Suppressor macrophage treated with lipopolysaccharide for 4 hours (primary cell): ENCODE results near the gene RHBDF2.

Source experiments
- DNase-seq: peaks from one replicate; pipeline ENCODE4 v3.0.0-alpha.2; 2020

Gene RHBDF2

GRCh38 chr17:76501018-76501826 lies at the start of gene RHBDF2:
Gene RHBDF2, minus strand, starts transcription at chr17:76501423. Its CDS starts 19,899 bp downstream, at chr17:76481524.
- peak; percentile 97 for DNase-seq

DNA sequence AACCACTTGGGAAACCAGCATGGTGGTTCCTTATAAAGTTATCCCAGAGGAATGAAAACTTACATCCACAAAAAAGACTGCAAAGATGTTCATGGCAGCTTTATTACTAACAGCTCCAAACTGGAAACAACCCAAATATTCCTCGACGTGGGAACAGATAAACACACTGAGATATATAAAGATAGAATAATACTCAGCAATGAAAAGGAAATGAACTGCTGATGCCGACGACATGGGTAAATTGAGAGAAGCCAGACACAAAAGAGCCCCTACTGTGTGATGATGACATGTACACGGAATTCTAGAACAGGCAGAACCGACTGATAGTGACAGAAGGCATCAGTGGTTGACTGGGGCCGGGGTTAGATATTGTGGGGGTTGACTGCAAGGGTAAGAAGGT lies 48.3 kb upstream of the RHBDF2 start:
- DNase-seq, result no peak

DNA sequence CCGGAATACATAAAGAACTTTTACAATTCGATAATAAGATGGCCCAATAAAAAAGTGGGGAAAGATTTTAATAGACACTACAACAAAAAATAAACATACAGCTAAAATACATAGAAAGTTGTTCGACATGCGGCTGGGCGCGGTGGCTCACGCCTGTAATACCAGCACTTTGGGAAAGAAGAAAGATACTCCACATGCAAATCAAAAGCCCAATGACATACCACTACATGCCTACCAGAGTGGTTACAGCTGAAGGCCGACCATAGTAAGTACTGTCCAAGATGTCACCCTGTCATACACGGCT lies 47.9 kb upstream of the RHBDF2 start:
- no peak for DNase-seq

DNA sequence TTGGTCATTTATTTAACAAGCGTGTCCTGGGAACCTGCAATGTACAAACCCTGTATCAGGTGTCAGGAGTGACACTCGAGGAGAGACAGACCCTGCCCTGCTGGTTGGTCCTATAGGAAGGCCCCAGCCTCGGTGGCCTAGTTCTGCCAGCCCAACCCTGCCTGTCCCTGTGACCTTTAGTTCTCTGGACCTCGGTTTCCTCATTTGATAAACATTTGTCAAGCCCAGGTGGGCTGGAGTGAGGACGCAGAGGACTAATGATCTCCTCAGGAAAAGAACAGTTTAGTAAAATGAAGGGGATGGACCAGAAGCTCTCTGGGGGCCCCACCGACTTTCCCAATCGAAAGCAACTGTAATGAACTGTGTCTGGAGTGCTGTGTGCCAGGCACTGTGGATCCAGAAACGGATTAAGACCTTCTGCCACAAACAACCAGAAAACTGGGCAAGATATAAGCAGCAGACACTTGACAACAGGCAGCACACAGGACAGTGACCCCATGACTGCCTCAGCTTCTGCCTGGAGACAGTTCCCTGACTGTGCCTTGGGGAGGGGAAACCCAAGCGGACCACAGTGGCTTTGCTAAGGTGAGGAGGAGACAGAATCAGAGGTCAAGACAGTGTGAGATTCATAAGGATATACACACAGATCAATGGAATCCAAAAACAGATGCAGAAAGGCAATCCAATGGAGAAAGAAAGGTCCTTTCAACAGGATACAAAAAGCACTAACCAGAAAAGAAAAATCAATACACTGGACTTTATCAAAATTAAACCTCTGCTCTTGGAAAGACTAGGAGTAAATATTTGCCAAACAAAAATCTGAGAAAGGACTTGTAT lies 47.4 kb upstream of the RHBDF2 start:
- DNase-seq, result no peak

DNA sequence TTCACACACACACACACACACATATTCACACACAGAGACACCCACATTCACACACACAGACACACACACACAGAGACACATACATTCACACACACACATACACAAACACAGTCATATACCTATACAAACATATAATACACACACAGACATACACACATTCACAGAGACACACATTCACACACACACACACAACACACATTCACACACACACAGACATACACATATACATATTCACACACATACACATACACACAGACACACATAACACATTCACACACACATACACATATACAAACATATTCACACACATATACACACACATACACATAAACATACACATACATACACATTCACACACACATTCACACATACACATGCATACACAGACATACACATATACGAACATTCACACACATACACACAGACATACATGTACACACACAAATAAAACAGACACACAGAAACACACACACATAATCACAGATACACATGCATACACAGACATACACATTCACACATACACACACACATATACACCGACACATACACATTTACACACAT lies 46.5 kb upstream of the RHBDF2 start:
- no peak for DNase-seq

GRCh38 chr17:76547183-76547641 lies 46.0 kb upstream of the RHBDF2 start:
- peak; percentile 81 for DNase-seq

DNA sequence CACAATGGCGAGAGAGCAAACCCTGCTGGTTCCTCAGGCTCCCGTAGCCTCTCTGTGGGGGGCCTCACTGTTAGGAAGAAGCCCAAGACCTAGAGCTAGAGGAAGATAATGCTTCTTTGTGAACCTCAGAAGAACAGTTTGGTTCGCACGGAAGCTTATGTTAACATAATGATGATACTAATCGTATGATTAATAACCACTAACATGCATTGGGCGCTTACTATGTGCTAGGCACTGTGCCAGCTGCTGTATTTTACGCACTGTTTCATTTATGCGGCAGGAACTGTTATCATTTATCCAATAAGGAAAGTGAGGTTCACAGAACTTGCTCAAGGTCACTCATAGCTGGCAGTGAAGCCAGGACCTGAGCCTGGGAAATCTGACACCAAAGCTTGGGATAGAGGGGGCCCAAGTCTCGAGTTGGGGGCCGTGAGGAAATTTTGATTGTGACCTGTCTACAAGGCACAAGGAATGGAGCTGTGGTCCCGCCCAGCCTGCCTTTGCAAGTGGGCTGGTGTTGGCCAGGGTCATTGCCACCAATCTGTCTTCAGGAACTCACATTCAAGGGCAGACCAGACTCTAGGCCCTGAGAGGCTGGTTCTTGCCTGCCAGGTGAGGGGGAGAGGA lies 45.4 kb upstream of the RHBDF2 start:
- DNase-seq, result no peak

DNA sequence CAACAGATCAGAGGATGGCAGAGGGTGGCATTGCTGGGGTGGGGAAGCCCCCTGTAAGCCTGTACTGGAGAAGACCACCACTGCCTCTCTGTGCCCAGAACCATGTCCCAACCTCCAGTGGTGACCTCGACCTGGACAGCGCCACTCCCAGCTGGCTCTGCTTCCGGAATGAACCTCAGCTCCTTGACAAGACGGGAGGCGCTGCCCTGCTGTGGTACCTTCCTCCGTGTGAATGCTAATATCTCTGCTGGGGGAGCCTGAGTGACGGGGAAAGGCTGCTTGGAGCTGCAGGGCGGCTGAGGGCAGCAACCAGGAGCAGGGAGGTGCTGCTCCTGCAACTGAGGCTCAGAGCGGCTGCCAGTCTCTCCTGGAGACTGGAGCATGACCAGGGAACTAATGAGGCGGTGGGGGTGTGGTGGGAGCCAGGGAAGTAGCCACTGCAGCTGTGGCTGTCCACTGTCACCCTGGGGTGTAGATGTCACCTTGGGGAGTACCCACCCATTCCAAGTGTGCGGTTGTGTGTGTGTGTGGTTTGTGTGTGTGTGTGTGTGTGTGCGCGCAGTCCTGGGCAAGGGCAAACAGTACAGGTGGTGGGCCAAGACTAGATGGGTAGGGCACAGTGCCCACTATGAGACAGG lies 44.8 kb upstream of the RHBDF2 start:
- no peak for DNase-seq

DNA sequence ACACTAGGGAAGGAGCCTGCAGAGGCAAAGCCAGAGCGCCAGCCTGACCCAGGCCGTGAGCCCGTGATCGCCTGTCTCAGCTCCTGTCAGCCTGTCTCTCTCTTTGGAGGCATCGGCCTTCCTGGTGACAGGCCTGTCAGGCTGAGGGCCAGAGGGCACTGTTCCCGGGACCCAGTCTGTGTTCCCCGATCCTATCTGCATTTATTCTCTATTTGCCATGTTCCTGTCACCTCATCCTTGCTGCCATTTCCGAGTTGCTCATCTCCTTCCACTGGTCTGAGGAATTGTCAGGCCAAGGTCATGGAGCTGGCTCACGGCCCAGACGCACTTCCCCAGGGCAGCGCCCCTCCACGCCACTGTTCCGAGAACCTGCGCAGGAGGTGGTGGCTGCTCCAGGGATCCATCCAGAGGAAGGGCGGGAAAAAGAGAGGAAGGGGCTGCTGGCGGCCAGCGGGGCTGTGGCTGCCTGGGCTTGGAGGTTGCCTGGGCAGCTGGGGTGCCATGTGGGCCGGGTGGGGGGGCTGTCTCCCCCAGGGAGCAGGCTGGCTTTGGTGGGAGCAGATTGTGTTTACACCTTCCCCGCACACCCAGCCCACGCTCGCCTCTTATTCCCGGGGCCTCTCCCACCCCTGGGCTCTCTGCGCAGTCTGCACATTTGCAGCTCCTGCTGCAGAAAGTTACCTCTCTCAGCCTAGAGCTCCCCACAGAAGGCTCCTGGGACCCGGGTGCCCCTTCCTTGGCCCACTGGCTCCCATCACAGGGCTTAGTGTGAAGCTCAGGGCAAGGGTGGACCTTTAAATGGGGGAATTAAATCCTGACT lies 43.5 kb upstream of the RHBDF2 start:
- no peak for DNase-seq

DNA sequence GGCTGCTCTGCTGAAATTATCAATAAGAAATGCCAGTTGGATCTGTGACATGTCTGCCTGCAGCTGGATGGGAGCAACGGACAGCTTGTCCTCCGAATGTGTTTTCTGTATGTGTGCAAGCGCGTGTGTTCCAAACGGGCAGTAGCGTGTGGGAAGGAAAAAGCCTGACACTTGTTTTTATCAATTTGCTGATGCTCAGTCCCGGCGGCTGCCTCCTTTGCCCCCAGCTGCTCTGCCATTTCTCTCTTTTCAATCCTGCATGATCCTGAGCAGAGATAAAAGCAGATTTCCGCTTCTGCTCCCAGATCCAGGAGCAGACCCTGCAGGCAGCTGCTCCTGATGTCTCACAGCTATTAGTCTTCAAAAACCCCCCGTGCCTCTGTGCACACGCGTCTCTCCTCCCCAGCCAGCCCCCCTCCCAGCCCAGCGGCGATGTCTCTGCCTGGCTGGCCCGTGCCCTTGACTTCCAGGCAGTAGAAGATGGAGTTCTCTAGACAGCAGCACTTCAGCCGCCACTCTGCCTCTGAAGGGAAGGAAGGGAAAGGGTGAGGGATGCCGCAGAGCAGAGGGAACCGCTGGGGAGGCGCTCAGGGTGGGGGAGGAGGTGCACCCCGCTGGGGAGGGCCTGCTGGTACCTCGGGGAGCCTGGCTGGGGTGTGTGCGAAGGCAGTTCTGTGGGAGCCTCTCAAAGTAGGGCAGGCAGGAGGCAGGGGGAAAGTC lies 42.8 kb upstream of the RHBDF2 start:
- no peak for DNase-seq

GRCh38 chr17:76543482-76543825 lies 42.2 kb upstream of the RHBDF2 start:
- no peak for DNase-seq

DNA sequence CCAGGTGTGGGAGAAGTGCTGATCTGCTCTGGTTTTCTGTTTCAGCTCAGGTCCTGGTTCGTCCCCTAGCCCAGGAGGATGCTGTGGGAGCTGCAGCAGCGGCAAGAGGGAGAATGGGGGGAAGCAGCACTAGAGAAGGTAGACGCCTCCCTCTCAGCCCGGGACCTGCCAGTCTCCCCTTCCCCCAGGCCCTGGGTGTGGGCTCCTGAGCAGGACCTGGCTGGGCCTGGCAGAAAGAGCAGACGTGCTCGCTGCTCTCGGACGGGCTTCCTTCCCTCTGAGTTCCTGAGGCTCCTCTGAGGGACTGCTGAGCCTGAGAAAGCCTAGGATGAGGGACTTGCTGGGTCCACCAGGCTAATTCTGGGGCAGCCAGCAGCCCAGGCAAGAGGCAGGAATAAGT lies 41.8 kb upstream of the RHBDF2 start:
- DNase-seq, result no peak

DNA sequence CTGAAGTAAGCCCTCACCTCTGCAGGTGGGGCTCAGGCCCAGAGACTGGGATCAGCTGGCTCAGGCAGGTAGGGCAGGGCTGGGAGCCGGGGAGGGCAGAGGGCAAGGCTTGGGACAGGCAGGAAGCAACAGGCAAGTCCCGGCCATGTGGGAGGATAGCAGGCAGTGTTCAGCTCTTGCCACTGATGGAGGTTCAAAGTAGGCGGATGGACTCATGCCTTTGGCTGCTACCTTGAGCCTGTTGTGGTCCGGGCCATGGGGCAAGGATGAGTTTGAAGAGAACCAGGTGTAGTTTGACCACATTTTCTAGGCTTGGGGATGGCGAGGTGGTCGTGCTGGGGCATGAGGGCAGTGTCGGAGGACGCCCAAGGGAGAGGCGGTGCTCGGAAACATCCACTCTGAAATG lies 41.3 kb upstream of the RHBDF2 start:
- no peak for DNase-seq

DNA sequence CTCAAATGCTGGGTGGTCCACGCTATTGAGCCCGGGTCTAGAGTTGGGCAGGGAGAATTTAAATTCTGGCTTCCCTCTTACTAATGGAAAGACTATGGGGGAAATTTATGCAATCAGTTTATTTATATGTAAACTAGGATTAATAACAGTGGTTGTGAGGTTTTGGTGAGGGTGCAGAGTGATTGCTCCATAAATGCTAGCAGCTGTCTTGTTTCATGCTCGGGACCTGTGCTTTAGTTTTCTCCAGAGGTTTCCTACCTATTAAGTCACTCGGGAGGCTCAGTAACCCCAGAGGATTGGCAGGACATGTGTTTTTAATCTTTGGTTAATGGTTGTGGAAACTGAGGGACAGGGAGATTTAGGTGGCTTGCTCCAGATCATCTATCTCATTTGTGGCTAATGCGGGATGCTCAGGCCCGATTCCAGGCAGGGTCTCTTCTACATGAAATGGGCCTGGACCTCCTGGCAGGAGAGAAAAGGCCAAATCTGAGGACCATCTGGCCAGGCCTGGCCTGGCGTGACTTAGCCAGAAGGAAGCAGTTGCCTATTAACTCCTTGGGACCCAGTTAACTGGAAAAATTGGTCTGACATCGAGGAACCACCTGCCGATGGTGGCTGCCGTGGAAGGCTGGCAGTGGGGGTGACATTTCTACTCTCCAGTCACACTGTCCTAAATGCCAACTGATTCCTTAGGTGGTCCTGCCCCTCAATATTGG lies 40.7 kb upstream of the RHBDF2 start:
- DNase-seq, result no peak

DNA sequence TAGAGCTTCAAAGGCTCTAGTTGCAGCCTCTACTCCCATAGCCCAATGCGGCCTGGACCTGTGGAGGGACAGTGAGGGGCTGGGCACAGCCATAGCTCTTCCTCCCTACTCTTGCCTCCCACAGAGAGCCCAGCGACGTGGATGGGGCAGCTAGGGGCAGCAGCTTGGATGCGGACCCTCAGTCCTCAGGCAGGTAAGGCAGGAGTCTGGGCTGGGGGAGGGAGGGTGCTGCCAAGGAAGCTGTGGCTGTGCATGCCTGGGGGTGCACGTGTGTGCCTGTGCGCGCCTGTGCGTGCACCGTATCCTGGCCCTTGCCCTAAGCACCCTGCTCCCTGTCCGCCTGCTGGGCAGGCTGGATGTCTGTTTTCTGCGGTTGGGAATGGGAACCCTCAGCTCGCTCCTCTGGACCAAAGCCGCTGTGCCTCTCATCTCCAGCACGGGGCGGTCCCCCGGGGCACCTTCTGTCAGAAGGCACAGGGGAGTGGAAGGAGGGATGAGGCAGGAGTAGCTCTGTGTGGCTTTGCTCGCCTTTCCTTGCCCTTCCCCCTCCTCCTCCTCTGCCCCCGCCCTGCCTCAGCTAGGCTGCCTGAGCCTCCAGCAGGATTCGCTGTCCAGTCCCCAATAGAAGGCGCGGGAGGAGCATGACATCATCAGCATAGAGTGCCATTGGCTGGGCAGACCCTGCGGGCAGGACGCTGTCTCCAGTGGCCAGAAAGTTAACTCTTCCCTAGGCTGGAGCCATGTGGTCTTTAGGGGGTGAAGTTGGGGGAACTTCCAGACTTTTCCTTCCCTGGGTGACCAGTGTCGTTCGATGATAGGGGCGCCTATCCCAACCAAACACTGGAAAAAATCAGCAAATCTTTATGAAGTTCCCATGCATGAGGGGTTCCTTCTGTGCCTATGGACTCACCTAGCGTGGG lies 39.4 kb upstream of the RHBDF2 start:
- peak; percentile 89 for DNase-seq

DNA sequence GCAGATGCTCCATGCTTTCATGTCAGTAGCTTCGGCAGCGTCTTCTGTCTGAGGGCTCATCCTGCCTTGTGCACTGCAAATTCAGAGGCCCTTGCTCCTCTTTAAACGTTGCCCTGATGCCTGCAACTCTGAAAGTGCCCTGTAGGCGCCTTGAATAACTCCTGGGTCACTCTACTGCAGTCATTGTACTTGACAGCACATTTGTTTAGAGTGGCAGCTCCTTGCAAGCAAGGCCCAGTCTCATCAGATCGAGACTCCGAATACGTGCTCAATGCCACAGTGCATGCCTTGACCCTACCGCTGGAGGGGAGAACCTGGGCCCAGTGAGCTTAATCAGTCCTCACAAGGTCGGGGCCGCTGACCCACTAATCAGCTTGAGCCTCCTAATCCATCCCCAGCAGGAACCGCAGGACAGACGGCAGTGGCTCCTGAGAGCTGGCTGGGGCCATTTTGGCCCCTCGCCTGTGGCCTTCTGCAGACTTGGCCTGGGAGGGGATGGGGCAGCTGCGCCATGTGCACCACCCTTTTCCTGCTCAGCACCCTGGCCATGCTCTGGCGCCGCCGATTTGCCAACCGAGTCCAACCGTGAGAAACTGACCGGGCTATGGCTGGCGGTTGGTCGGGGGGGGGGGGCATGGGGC lies 38.5 kb upstream of the RHBDF2 start, which contains the start of gene PRCD:
PRCD (plus strand) TSS at position 414 of the 641 bp plus-strand sequence; CDS start at position 512, 98 bp downstream.
- DNase-seq, result no peak

- no peak for DNase-seq
These were observed 37.8 kb upstream of the RHBDF2 start for GRCh38 chr17:76538941-76539570.

- no peak for DNase-seq
These were observed 37.2 kb upstream of the RHBDF2 start for GRCh38 chr17:76538281-76538931.
